Spinal cord (tissue), 10 donors: ENCODE data around the gene GSTA2. TPM values are rescaled to one million over a fixed set of nuclear protein-coding genes. Genes with fewer than 3 reads are reported as not detected.

ENCODE experiments used
- DNase-seq, 6 donors: peaks; one replicate each; pipeline versions ENCODE4 v3.0.0 to v3.0.0-alpha.2; 2013 to 2015; ENCODE audit warnings: low spot score in 6 of 6, low read depth in 4 of 6
- H3K27ac ChIP-seq: one replicate; pipeline ENCODE4 v1.5.1; 2013; ENCODE audit warnings: low read depth, low read length, control low read depth
- H3K27me3 ChIP-seq: one replicate; pipeline ENCODE4 v1.6.1; 2013; ENCODE audit warnings: low read length; ENCODE audit not compliant: control insufficient read depth, insufficient read depth
- H3K36me3 ChIP-seq: one replicate; pipeline ENCODE4 v1.6.1; 2013; ENCODE audit warnings: low read length; ENCODE audit not compliant: control insufficient read depth, insufficient read depth
- H3K4me1 ChIP-seq: one replicate; pipeline ENCODE4 v1.6.1; 2013; ENCODE audit warnings: low read length; ENCODE audit not compliant: control insufficient read depth, insufficient read depth
- H3K4me3 ChIP-seq: one replicate; pipeline ENCODE4 v1.5.1; 2013; ENCODE audit warnings: low read depth, low read length, control low read depth
- H3K9me3 ChIP-seq: one replicate; pipeline ENCODE4 v1.6.1; 2013; ENCODE audit warnings: low read length; ENCODE audit not compliant: control insufficient read depth, insufficient read depth
- WGBS: methylation state at CpG from one replicate; pipeline ENCODE4 v1.1.5; 2013; ENCODE audit warnings: missing lambda C conversion rate; ENCODE audit not compliant: insufficient coverage; 5-methylcytosine and 5-hydroxymethylcytosine counted together
- polyA plus RNA-seq, 2 donors: library from polyadenylated mRNA; unstranded; fragments of 120-200 nt; gene quantifications; one replicate each; pipeline ENCODE4 v1.2.1, GENCODE V29; 2013; ENCODE audit not compliant: insufficient read length in 2 of 2
- total RNA-seq, 2 donors: library from RNA; depleted of rRNA in 1 of 2; stranded (reverse); fragments of 120-200 nt in 1 of 2; fragments of >200 nt in 1 of 2; gene quantifications; one replicate each; pipeline versions ENCODE4 v1.2.3 to v1.2.4, GENCODE V29; 2013 to 2014
- donor health status: healthy.

The GSTA2 gene
- total and polyA plus RNA-seq, 4 donors: not detected

- H3K27me3 ChIP-seq: no peaks in the 10 kb centered on the region
- H3K4me1 ChIP-seq: no peaks in the 10 kb centered on the region
- DNase-seq: no peak
- no peaks in the 10 kb centered on the region for H3K36me3 ChIP-seq
- WGBS: 100% methylated on average over 1 of the region's 1 CpG
- no peak overlapping the region for H3K27ac ChIP-seq
- no peak overlapping the region for H3K4me3 ChIP-seq
- no peaks in the 10 kb centered on the region for H3K9me3 ChIP-seq
Measured at GRCh38 chr6:52729576-52729975, 33.7 kb downstream of the GSTA2 start.

GRCh38 chr6:52728394-52728793 is 34.9 kb downstream of the GSTA2 start:
- no peak for DNase-seq
- WGBS: no CpG with 5 or more reads among the region's 3 CpGs
- Histone ChIP-seq H3K36me3 (no peaks in the 10 kb centered on the region), H3K4me1 (no peaks in the 10 kb centered on the region), H3K9me3 (no peaks in the 10 kb centered on the region), H3K27ac (no peak overlapping the region), H3K27me3 (no peaks in the 10 kb centered on the region), H3K4me3 (no peak overlapping the region)

GRCh38 chr6:52727908-52728307 is 35.4 kb downstream of the GSTA2 start:
- 83% methylated on average over 1 of the region's 2 CpGs for WGBS
- Histone ChIP-seq H3K27ac (no peak overlapping the region), H3K4me1 (no peaks in the 10 kb centered on the region), H3K9me3 (no peaks in the 10 kb centered on the region), H3K4me3 (no peak overlapping the region), H3K27me3 (no peaks in the 10 kb centered on the region), H3K36me3 (no peaks in the 10 kb centered on the region)
- no peak for DNase-seq

- WGBS: 67% methylated on average over 7 of the region's 15 CpGs
- Histone ChIP-seq H3K36me3 (no peaks in the 10 kb centered on the region), H3K4me1 (no peaks in the 10 kb centered on the region), H3K4me3 (no peak overlapping the region), H3K9me3 (no peaks in the 10 kb centered on the region), H3K27ac (no peak overlapping the region), H3K27me3 (no peaks in the 10 kb centered on the region)
- DNase-seq: no peak
Measured at GRCh38 chr6:52726741-52727535, 36.3 kb downstream of the GSTA2 start.

- H3K9me3 ChIP-seq: no peaks in the 10 kb centered on the region
- no peaks in the 10 kb centered on the region for H3K36me3 ChIP-seq
- H3K27ac ChIP-seq: no peak overlapping the region
- no peaks in the 10 kb centered on the region for H3K4me1 ChIP-seq
- no peaks in the 10 kb centered on the region for H3K27me3 ChIP-seq
- no peak for DNase-seq
- 100% methylated on average over 1 of the region's 2 CpGs for WGBS
- no peak overlapping the region for H3K4me3 ChIP-seq
Measured at GRCh38 chr6:52726193-52726542, 37.1 kb downstream of the GSTA2 start.

GRCh38 chr6:52725535-52726192 is 37.6 kb downstream of the GSTA2 start:
- H3K27ac ChIP-seq: no peak overlapping the region
- no peak overlapping the region for H3K4me3 ChIP-seq
- H3K36me3 ChIP-seq: no peaks in the 10 kb centered on the region
- H3K4me1 ChIP-seq: no peaks in the 10 kb centered on the region
- H3K9me3 ChIP-seq: no peaks in the 10 kb centered on the region
- 100% methylated on average over 1 of the region's 2 CpGs for WGBS
- H3K27me3 ChIP-seq: no peaks in the 10 kb centered on the region
- DNase-seq: no peak

- WGBS: 100% methylated on average over 1 of the region's 3 CpGs
- H3K4me1 ChIP-seq: no peaks in the 10 kb centered on the region
- DNase-seq: no peak
- no peaks in the 10 kb centered on the region for H3K36me3 ChIP-seq
- no peaks in the 10 kb centered on the region for H3K27me3 ChIP-seq
- no peak overlapping the region for H3K4me3 ChIP-seq
- no peak overlapping the region for H3K27ac ChIP-seq
- H3K9me3 ChIP-seq: no peaks in the 10 kb centered on the region
Measured at GRCh38 chr6:52725143-52725534, 38.1 kb downstream of the GSTA2 start.

- Histone ChIP-seq H3K4me1 (no peaks in the 10 kb centered on the region), H3K36me3 (no peaks in the 10 kb centered on the region), H3K27me3 (no peaks in the 10 kb centered on the region), H3K4me3 (no peak overlapping the region), H3K27ac (no peak overlapping the region), H3K9me3 (no peaks in the 10 kb centered on the region)
- DNase-seq: peak in 3 of 6 donors; percentile 8 to 48 (median 42)
- WGBS: 79% methylated on average over 13 of the region's 13 CpGs
Measured at GRCh38 chr6:52724406-52725121, 38.7 kb downstream of the GSTA2 start.

- H3K4me1 ChIP-seq: no peaks in the 10 kb centered on the region
- 76% methylated on average over 2 of the region's 2 CpGs for WGBS
- no peaks in the 10 kb centered on the region for H3K36me3 ChIP-seq
- H3K4me3 ChIP-seq: no peak overlapping the region
- no peak for DNase-seq
- no peaks in the 10 kb centered on the region for H3K9me3 ChIP-seq
- no peak overlapping the region for H3K27ac ChIP-seq
- H3K27me3 ChIP-seq: no peaks in the 10 kb centered on the region
Measured at GRCh38 chr6:52724042-52724405, 39.3 kb downstream of the GSTA2 start.
